BJ (cell line): ENCODE measurements around the gene MIER2. TPM values are rescaled to one million over a fixed set of nuclear protein-coding genes. Genes with fewer than 3 reads are reported as not detected.

Source experiments
- CTCF ChIA-PET: fragments of 350-600 bp; formaldehyde crosslinking; extraction: SDS; loops from one replicate; lab custom pipeline; 2021; ENCODE audit warnings: antibody characterized with exemption, inconsistent platforms; lab: Yijun Ruan, JAX
- POLR2A ChIA-PET: fragments of 300-600 bp; sonication (Branson Sonifier 250); formaldehyde crosslinking; extraction: SDS; loops from one replicate; lab custom pipeline; 2021; ENCODE audit warnings: antibody characterized with exemption; lab: Charles Lee
- DNase-seq: peaks from one replicate; pipeline ENCODE4 v3.0.0-alpha.2; 2011; ENCODE audit warnings: low read depth
- H3K27me3 ChIP-seq: 2 replicates; pipeline ENCODE4 v1.6.0; 2011; ENCODE audit warnings: low read length; ENCODE audit not compliant: control insufficient read depth, insufficient read depth
- H3K36me3 ChIP-seq: 2 replicates; pipeline ENCODE4 v1.5.1; 2011; ENCODE audit warnings: low read length; ENCODE audit not compliant: control insufficient read depth, insufficient read depth
- H3K4me3 ChIP-seq: 2 replicates; pipeline ENCODE4 v1.5.1; 2011; ENCODE audit warnings: low read depth, mild to moderate bottlenecking, control low read depth, low read length
- CTCF ChIP-seq: IDR thresholded peaks from 2 replicates; pipeline ENCODE4 v1.5.1; 2011; ENCODE audit warnings: low read depth, mild to moderate bottlenecking, control low read depth, inconsistent platforms, low read length, moderate library complexity; ENCODE audit not compliant: insufficient read depth
- polyA plus RNA-seq: library from polyadenylated mRNA; depleted of rRNA; stranded (reverse); fragments of >200 nt; gene quantifications from 2 replicates; pipeline ENCODE4 v1.2.3, GENCODE V29; 2011

The MIER2 gene
- polyA plus RNA-seq, 1 experiment = 14.8 TPM

GRCh38 chr19:307793-308420 is 36.7 kb downstream of the MIER2 start:
- TF ChIP-seq CTCF = no peak
- DNase-seq = no peak
- ChIA-PET CTCF (no interaction called here), POLR2A (no interaction called here)
- H3K36me3 ChIP-seq = peaks cover 34% of the 10 kb centered on the region
- H3K27me3 ChIP-seq = no peaks in the 10 kb centered on the region
- H3K4me3 ChIP-seq = no peak overlapping the region

- H3K4me3 ChIP-seq = no peak overlapping the region
- no peak for DNase-seq
- CTCF ChIA-PET = no interaction called here
These were observed 37.5 kb downstream of the MIER2 start for GRCh38 chr19:307111-307531.

GRCh38 chr19:306151-306900 is 38.3 kb downstream of the MIER2 start:
- POLR2A ChIA-PET = no interaction called here
- H3K4me3 ChIP-seq = no peak overlapping the region
- peaks cover 29% of the 10 kb centered on the region for H3K36me3 ChIP-seq
- no peak for DNase-seq
- CTCF ChIA-PET = interaction anchor here (1.0 kb wide), 1 partner anchor 39 kb away, joined by 3 read pairs; no protein-coding TSS in a partner anchor
- no peak for TF ChIP-seq CTCF
- no peaks in the 10 kb centered on the region for H3K27me3 ChIP-seq

More at GRCh38 chr19:307111-307531, 37.5 kb downstream of the MIER2 start:
- H3K36me3 ChIP-seq = peaks cover 34% of the 10 kb centered on the region
- POLR2A ChIA-PET = no interaction called here
- no peak for TF ChIP-seq CTCF
- H3K27me3 ChIP-seq = no peaks in the 10 kb centered on the region

- no peak for DNase-seq
- POLR2A ChIA-PET = no interaction called here
- no peaks in the 10 kb centered on the region for H3K27me3 ChIP-seq
- CTCF ChIA-PET = interaction anchor here (1.0 kb wide), 1 partner anchor 39 kb away, joined by 3 read pairs; no protein-coding TSS in a partner anchor
- H3K4me3 ChIP-seq = no peak overlapping the region
- H3K36me3 ChIP-seq = peaks cover 23% of the 10 kb centered on the region
- TF ChIP-seq CTCF = no peak
These were observed 39.1 kb downstream of the MIER2 start for GRCh38 chr19:305240-306150.
